ENCODE data around the gene KCNN1.

DNA sequence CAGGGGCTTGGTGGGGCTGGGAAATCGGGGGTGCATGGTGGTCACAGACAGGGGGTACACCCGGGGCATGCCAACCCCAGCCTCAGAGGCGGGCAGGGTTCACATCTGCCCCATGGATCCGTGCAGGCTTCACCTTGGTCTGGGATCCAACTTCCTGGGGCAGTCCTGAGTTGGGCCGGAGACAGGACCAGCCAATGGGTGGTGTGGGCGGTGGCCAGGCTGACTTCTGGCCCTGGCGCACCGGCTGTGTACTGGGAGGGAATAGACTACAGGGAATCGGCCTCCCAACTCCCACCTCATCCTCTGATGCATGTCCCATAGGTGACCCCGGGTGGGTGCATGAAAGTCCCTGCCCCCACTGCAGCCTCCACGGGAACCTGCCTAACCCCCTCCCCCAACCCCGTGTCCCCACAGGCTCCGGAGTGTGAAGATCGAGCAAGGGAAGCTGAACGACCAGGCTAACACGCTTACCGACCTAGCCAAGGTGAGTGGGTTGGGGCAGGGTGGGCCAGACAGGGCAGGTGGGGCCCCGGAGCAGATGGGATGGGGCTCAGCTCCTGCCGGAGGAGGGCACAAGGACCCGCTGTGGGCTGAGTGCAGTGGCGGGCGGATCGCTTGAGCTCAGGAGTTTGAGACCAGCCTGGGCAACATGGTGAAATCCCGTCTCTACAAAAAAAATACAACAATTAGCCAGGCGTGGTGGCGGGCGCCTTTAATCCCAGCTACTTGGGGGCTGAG is 26.3 kb downstream of the KCNN1 start:
- TF ChIP-seq ZNF547 (CRISPR knock-in tag; IDR thresholded peaks at IDR 0.05) (no peak), ZC3H13 (CRISPR knock-in tag; IDR thresholded peaks at IDR 0.05) (no peak), ZNF33B (CRISPR knock-in tag; IDR thresholded peaks at IDR 0.05) (no peak), CTCF (CRISPR knock-in tag; IDR thresholded peaks at IDR 0.05) (no peak), ZNF792 (CRISPR knock-in tag; IDR thresholded peaks at IDR 0.05) (no peak), ZNF451 (CRISPR knock-in tag; IDR thresholded peaks at IDR 0.05) (no peak), PHF8 (CRISPR knock-in tag; IDR thresholded peaks at IDR 0.05) (no peak)
- TF ChIP-seq, protein P1, sequence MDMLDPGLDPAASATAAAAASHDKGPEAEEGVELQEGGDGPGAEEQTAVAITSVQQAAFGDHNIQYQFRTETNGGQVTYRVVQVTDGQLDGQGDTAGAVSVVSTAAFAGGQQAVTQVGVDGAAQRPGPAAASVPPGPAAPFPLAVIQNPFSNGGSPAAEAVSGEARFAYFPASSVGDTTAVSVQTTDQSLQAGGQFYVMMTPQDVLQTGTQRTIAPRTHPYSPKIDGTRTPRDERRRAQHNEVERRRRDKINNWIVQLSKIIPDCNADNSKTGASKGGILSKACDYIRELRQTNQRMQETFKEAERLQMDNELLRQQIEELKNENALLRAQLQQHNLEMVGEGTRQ (IDR thresholded peaks at IDR 0.05; ENCODE audit: low read depth, low read length) = no peak
- TF ChIP-seq, protein P1 (CRISPR knock-in tag; IDR thresholded peaks at IDR 0.05; ENCODE audit: borderline replicate concordance) = no peak
